Caco-2 (cell line): ENCODE results near the gene RRAGC. TPM values are rescaled to one million over a fixed set of nuclear protein-coding genes. Genes with fewer than 3 reads are reported as not detected.
"Not testable (repeated sequence)": the region's sequence is repeated elsewhere in the genome, so short reads cannot be mapped to it uniquely, and the experiment has no call there.

Source experiments
- BruUV-seq: library from RNA; stranded (reverse); fragments of 400-500 nt; replicated peaks from 2 replicates; lab custom pipeline; 2021; lab: Mats Ljungman, UMichigan
- CTCF ChIA-PET: fragments of 300-600 bp; sonication (Branson Sonifier 250); formaldehyde crosslinking; loops from one replicate; lab custom pipeline; 2022; ENCODE audit warnings: antibody characterized with exemption; lab: Charles Lee
- POLR2A ChIA-PET: fragments of 300-600 bp; sonication (Branson Sonifier 250); formaldehyde crosslinking; loops from one replicate; lab custom pipeline; 2022; ENCODE audit warnings: antibody characterized with exemption; lab: Charles Lee
- DNase-seq, 2 experiments: peaks; one replicate each; pipeline versions ENCODE4 v3.0.0 to v3.0.0-alpha.2; 2020 to 2022
- H3K27me3 ChIP-seq: replicated peaks from 2 replicates; pipeline ENCODE4 v1.6.0; 2011; ENCODE audit warnings: low read length; ENCODE audit not compliant: control insufficient read depth, insufficient read depth
- H3K36me3 ChIP-seq: 2 replicates; pipeline ENCODE4 v1.5.1; 2011; ENCODE audit warnings: low read length; ENCODE audit not compliant: control insufficient read depth, insufficient read depth
- H3K4me1 ChIP-seq: fragments of 250-450 bp; sonication (Bioruptor Pico); 2 replicates; pipeline ENCODE4 v1.5.1; 2020; ENCODE audit warnings: mild to moderate bottlenecking
- H3K4me3 ChIP-seq: 2 replicates; pipeline ENCODE4 v1.5.1; 2011; ENCODE audit warnings: low read depth, mild to moderate bottlenecking, control low read depth, low read length
- H3K9me3 ChIP-seq: fragments of 250-450 bp; sonication (Bioruptor Pico); 2 replicates; pipeline ENCODE4 v1.5.1; 2020; ENCODE audit warnings: mild to moderate bottlenecking, moderate library complexity
- H3K27ac Mint-ChIP-seq: one replicate; pipeline ENCODE4 v1.8.0; 2022; ENCODE audit warnings: mixed read lengths; ENCODE audit not compliant: unreplicated experiment
- H3K27me3 Mint-ChIP-seq: one replicate; pipeline ENCODE4 v1.8.0; 2022; ENCODE audit warnings: mixed read lengths; ENCODE audit not compliant: insufficient read depth, unreplicated experiment
- H3K36me3 Mint-ChIP-seq: one replicate; pipeline ENCODE4 v1.8.0; 2022; ENCODE audit warnings: mild to moderate bottlenecking, mixed read lengths; ENCODE audit not compliant: insufficient read depth, unreplicated experiment
- H3K4me1 Mint-ChIP-seq: one replicate; pipeline ENCODE4 v1.8.0; 2022; ENCODE audit warnings: low read depth, mixed read lengths; ENCODE audit not compliant: unreplicated experiment
- H3K4me3 Mint-ChIP-seq: one replicate; pipeline ENCODE4 v1.8.0; 2022; ENCODE audit warnings: mild to moderate bottlenecking, moderate library complexity, mixed read lengths; ENCODE audit not compliant: unreplicated experiment
- H3K9me3 Mint-ChIP-seq: one replicate; pipeline ENCODE4 v1.8.0; 2022; ENCODE audit warnings: mixed read lengths; ENCODE audit not compliant: unreplicated experiment
- intact Hi-C: fragments of 100-400 bp; cut with micrococcal nuclease; formaldehyde crosslinking; loops from one replicate; pipeline ENCODE4 v1.10.0; 2022; ENCODE audit not compliant: unreplicated experiment
- total RNA-seq: library from RNA; stranded (reverse); gene quantifications from 2 replicates; pipeline ENCODE4 v1.2.3, GENCODE V29; 2022
- TF ChIP-seq, protein P1 (sequence below), 2 experiments: fragments of 200-600 bp in 1 of 2; IDR thresholded peaks; 1 replicate in 1 of 2; 2 replicates in 1 of 2; pipeline versions ENCODE4 v1.5.1 to v1.8.0; 2011 to 2022; ENCODE audit warnings: antibody characterized with exemption in 1 of 2, control low read depth in 1 of 2, inconsistent platforms in 1 of 2, low read depth in 1 of 2, low read length in 1 of 2, mild to moderate bottlenecking in 1 of 2, moderate library complexity in 1 of 2; ENCODE audit not compliant: insufficient read depth in 1 of 2, severe bottlenecking in 1 of 2, unreplicated experiment in 1 of 2

RRAGC gene
- total RNA-seq, 1 experiment from 2014 or later: 16.0 TPM

DNA sequence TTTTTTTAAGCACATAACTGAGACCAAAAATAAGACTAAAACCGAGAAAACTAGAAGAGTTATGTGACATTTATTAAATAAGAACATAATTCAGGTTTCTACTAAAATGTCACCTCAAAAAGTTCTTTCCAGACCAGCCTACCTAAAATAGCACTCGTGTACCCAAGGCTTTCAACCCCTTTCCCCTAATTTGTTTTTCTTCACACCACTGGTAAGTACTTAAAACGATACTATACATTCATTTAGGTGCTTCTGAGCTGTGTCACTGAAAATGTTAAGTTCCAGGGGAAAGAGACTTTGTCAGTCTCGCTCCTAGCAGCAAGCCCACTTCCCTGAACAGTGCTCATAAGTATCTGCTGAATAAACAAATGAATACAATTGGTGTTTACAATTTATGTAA, 6.8 kb downstream of the RRAGC start:
- Histone ChIP-seq H3K36me3 (no peaks in the 10 kb centered on the region; the same call in 1 of the 2 replicates), H3K27me3 (no peaks in the 10 kb centered on the region), H3K4me1 (no peaks in the 10 kb centered on the region), H3K4me3 (no peak overlapping the region), H3K9me3 (no peaks in the 10 kb centered on the region)
- H3K4me3 Mint-ChIP-seq: no peak overlapping the region
- CTCF ChIA-PET: no interaction called here
- H3K27me3 Mint-ChIP-seq: no peaks in the 10 kb centered on the region
- no peak for DNase-seq
- peaks cover 28% of the 10 kb centered on the region for H3K36me3 Mint-ChIP-seq
- no peak overlapping the region for H3K27ac Mint-ChIP-seq
- intact Hi-C loops: no loop called here
- no peaks in the 10 kb centered on the region for H3K9me3 Mint-ChIP-seq
- BruUV-seq: no TSS peak
- TF ChIP-seq, protein P1, sequence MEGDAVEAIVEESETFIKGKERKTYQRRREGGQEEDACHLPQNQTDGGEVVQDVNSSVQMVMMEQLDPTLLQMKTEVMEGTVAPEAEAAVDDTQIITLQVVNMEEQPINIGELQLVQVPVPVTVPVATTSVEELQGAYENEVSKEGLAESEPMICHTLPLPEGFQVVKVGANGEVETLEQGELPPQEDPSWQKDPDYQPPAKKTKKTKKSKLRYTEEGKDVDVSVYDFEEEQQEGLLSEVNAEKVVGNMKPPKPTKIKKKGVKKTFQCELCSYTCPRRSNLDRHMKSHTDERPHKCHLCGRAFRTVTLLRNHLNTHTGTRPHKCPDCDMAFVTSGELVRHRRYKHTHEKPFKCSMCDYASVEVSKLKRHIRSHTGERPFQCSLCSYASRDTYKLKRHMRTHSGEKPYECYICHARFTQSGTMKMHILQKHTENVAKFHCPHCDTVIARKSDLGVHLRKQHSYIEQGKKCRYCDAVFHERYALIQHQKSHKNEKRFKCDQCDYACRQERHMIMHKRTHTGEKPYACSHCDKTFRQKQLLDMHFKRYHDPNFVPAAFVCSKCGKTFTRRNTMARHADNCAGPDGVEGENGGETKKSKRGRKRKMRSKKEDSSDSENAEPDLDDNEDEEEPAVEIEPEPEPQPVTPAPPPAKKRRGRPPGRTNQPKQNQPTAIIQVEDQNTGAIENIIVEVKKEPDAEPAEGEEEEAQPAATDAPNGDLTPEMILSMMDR (IDR thresholded peaks at IDR 0.05; ENCODE audit: insufficient read depth in 1 of 2, low read depth in 1 of 2, low read length in 1 of 2, severe bottlenecking in 1 of 2, unreplicated experiment in 1 of 2): no peak
- no peaks in the 10 kb centered on the region for H3K4me1 Mint-ChIP-seq
- POLR2A ChIA-PET: no interaction called here

- Histone ChIP-seq H3K4me3 (no peak overlapping the region), H3K27me3 (no peaks in the 10 kb centered on the region), H3K9me3 (no peaks in the 10 kb centered on the region), H3K4me1 (no peaks in the 10 kb centered on the region), H3K36me3 (no peaks in the 10 kb centered on the region)
- Mint-ChIP-seq H3K9me3 (no peaks in the 10 kb centered on the region), H3K27me3 (no peaks in the 10 kb centered on the region), H3K4me1 (peaks cover 9% of the 10 kb centered on the region), H3K36me3 (peaks cover 37% of the 10 kb centered on the region), H3K27ac (no peak overlapping the region), H3K4me3 (no peak overlapping the region)
- DNase-seq: no peak
- TF ChIP-seq, protein P1 (IDR thresholded peaks at IDR 0.05; ENCODE audit: insufficient read depth in 1 of 2, low read depth in 1 of 2, low read length in 1 of 2, severe bottlenecking in 1 of 2, unreplicated experiment in 1 of 2): no peak
- intact Hi-C loops: no loop called here
- CTCF ChIA-PET: no interaction called here
- no TSS peak for BruUV-seq
- POLR2A ChIA-PET: no interaction called here
Measured at GRCh38 chr1:38848071-38848470, 11.5 kb downstream of the RRAGC start.

GRCh38 chr1:38846210-38846609, 13.4 kb downstream of the RRAGC start:
- no peak overlapping the region for H3K4me3 Mint-ChIP-seq
- no peaks in the 10 kb centered on the region for H3K27me3 Mint-ChIP-seq
- intact Hi-C loops: no loop called here
- H3K9me3 ChIP-seq: no peaks in the 10 kb centered on the region
- H3K36me3 ChIP-seq: no peaks in the 10 kb centered on the region
- ChIA-PET CTCF (no interaction called here), POLR2A (no interaction called here)
- no peaks in the 10 kb centered on the region for H3K4me1 ChIP-seq
- H3K27me3 ChIP-seq: no peaks in the 10 kb centered on the region
- peaks cover 9% of the 10 kb centered on the region for H3K4me1 Mint-ChIP-seq
- H3K4me3 ChIP-seq: no peak overlapping the region
- DNase-seq: no peak
- no peaks in the 10 kb centered on the region for H3K9me3 Mint-ChIP-seq
- peaks cover 33% of the 10 kb centered on the region for H3K36me3 Mint-ChIP-seq
- H3K27ac Mint-ChIP-seq: no peak overlapping the region
- no TSS peak for BruUV-seq
- TF ChIP-seq, protein P1 (IDR thresholded peaks at IDR 0.05; ENCODE audit: insufficient read depth in 1 of 2, low read depth in 1 of 2, low read length in 1 of 2, severe bottlenecking in 1 of 2, unreplicated experiment in 1 of 2): no peak

GRCh38 chr1:38845088-38845487, 14.5 kb downstream of the RRAGC start:
- H3K36me3 ChIP-seq, H3K9me3 ChIP-seq, DNase-seq, H3K4me3 ChIP-seq, H3K27me3 Mint-ChIP-seq, H3K4me1 Mint-ChIP-seq, H3K27ac Mint-ChIP-seq, BruUV-seq, POLR2A ChIA-PET, H3K4me3 Mint-ChIP-seq, H3K4me1 ChIP-seq, H3K27me3 ChIP-seq, H3K9me3 Mint-ChIP-seq, intact Hi-C loops: not testable (repeated sequence)
- CTCF ChIA-PET: interaction anchor here (0.8 kb wide), 1 partner anchor 10 kb away, joined by 3 read pairs; no protein-coding TSS in a partner anchor
- peaks cover 30% of the 10 kb centered on the region for H3K36me3 Mint-ChIP-seq
